ENCODE results near the gene RFT1. TPM values are rescaled to one million over a fixed set of nuclear protein-coding genes. Genes with fewer than 3 reads are reported as not detected.

RFT1 gene
- total and polyA plus RNA-seq, 2 donors (not counting 3 experiments of a cell fraction or from before 2014, with no cell fraction given) = 29.8 to 39.9 TPM

- no peak overlapping the region for H3K4me3 ChIP-seq (replicated peaks in 1 of 3; ENCODE audit: insufficient read depth in 1 of 3, low read depth in 1 of 3, low read length in 3 of 3)
- no peak overlapping the region for H3K4me2 ChIP-seq (ENCODE audit: insufficient read depth, low read length)
- TF ChIP-seq CTCF (IDR thresholded peaks at IDR 0.05; ENCODE audit: extremely low read depth in 1 of 2, insufficient read depth in 1 of 2, low read depth in 1 of 2, low read length in 2 of 2) (no peak), FOS (IDR thresholded peaks at IDR 0.05; ENCODE audit: borderline replicate concordance, insufficient read depth, low read length) (no peak), POLR2A (IDR thresholded peaks at IDR 0.05; ENCODE audit: low read depth, low read length) (no peak), POLR2AphosphoS5 (IDR thresholded peaks at IDR 0.05; ENCODE audit: insufficient read depth, low read depth, low read length) (no peak), EZH2 (IDR thresholded peaks at IDR 0.05; ENCODE audit: borderline replicate concordance, low read depth, low read length, severe bottlenecking) (no peak), GATA2 (IDR thresholded peaks at IDR 0.05; ENCODE audit: insufficient read depth, insufficient read length, low read depth, low read length) (no peak), MYC (IDR thresholded peaks at IDR 0.05; ENCODE audit: low read depth, low read length) (no peak), JUN (IDR thresholded peaks at IDR 0.05; ENCODE audit: borderline replicate concordance, insufficient read depth, insufficient read length, low read depth) (no peak)
- TF ChIP-seq, protein P1, sequence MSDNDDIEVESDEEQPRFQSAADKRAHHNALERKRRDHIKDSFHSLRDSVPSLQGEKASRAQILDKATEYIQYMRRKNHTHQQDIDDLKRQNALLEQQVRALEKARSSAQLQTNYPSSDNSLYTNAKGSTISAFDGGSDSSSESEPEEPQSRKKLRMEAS (IDR thresholded peaks at IDR 0.05; ENCODE audit: insufficient read depth, insufficient read length) = no peak
- FAIRE-seq (no peak), DNase-seq (ENCODE audit: low read depth, low spot score) (no peak)
- no peak overlapping the region for H2AFZ ChIP-seq (ENCODE audit: low read depth, low read length)
- H3K4me1 ChIP-seq (ENCODE audit: control insufficient read depth, extremely low read depth, insufficient read depth, low read length) = no peaks in the 10 kb centered on the region
- no peak overlapping the region for H3K27ac ChIP-seq (ENCODE audit: insufficient read depth, low read depth, low read length)
- dilution Hi-C loops (cut with MboI; ENCODE audit: extremely low pct_ligation_motif_present, low sequenced_read_pairs) (no loop called here), intact Hi-C loops (cut with micrococcal nuclease) (no loop called here)
- no peaks in the 10 kb centered on the region for H3K9me1 ChIP-seq (replicated peaks; ENCODE audit: control insufficient read depth, extremely low read depth, insufficient read depth, low read length)
- H3K27me3 ChIP-seq (ENCODE audit: control insufficient read depth in 2 of 2, insufficient read depth in 2 of 2, low read length in 2 of 2) = no peaks in the 10 kb centered on the region
- no peak overlapping the region for H3K9ac ChIP-seq (replicated peaks; ENCODE audit: extremely low read depth, insufficient read depth, low read length)
- POLR2A ChIA-PET = no interaction called here
- no peaks in the 10 kb centered on the region for H3K9me3 ChIP-seq (replicated peaks; ENCODE audit: control insufficient read depth, insufficient read depth, low read length)
- no peaks in the 10 kb centered on the region for H3K36me3 ChIP-seq (ENCODE audit: control insufficient read depth in 2 of 2, extremely low read depth in 1 of 2, insufficient read depth in 2 of 2, low read length in 2 of 2)
- CTCF ChIA-PET = interaction anchor here (1.2 to 1.3 kb wide), 2 partner anchors 13 to 47 kb away, joined by 3 to 6 read pairs; no protein-coding TSS in a partner anchor
- H3K79me2 ChIP-seq (ENCODE audit: control insufficient read depth, insufficient read depth, low read length) = no peaks in the 10 kb centered on the region
- H4K20me1 ChIP-seq (replicated peaks; ENCODE audit: control insufficient read depth, extremely low read depth, insufficient read depth, low read length) = no peaks in the 10 kb centered on the region
- no TSS peak for BruUV-seq (replicated peaks)
These were observed 17.1 kb upstream of the RFT1 start for GRCh38 chr3:53147151-53147902.
